Measurements from ENCODE around the gene EPHA4.

The EPHA4 gene

GRCh38 chr2:221467610-221468009 is 104.5 kb downstream of the EPHA4 start:
- no peaks in the 10 kb centered on the region; the same call in 1 of the 2 replicates for H3K27me3 ChIP-seq
- no peaks in the 10 kb centered on the region for H3K4me1 ChIP-seq
- DNase-seq = no peak
- no peak overlapping the region for H3K4me3 ChIP-seq (ENCODE audit: low read depth, low read length)
- H3K36me3 ChIP-seq = no peaks in the 10 kb centered on the region
- H3K9me3 ChIP-seq = no peaks in the 10 kb centered on the region
- no peak for TF ChIP-seq CTCF (IDR thresholded peaks at IDR 0.05; ENCODE audit: low read depth, low read length)

GRCh38 chr2:221466744-221467143 is 105.4 kb downstream of the EPHA4 start:
- no peak for DNase-seq
- TF ChIP-seq CTCF (IDR thresholded peaks at IDR 0.05; ENCODE audit: low read depth, low read length) = no peak
- no peaks in the 10 kb centered on the region for H3K9me3 ChIP-seq
- H3K4me3 ChIP-seq (ENCODE audit: low read depth, low read length) = no peak overlapping the region
- no peaks in the 10 kb centered on the region; the same call in 1 of the 2 replicates for H3K27me3 ChIP-seq
- H3K4me1 ChIP-seq = no peaks in the 10 kb centered on the region
- H3K36me3 ChIP-seq = no peaks in the 10 kb centered on the region

GRCh38 chr2:221465776-221466175 is 106.3 kb downstream of the EPHA4 start:
- no peaks in the 10 kb centered on the region for H3K36me3 ChIP-seq
- DNase-seq = no peak
- H3K27me3 ChIP-seq = no peaks in the 10 kb centered on the region; the same call in 1 of the 2 replicates
- no peaks in the 10 kb centered on the region for H3K9me3 ChIP-seq
- no peak for TF ChIP-seq CTCF (IDR thresholded peaks at IDR 0.05; ENCODE audit: low read depth, low read length)
- no peaks in the 10 kb centered on the region for H3K4me1 ChIP-seq
- no peak overlapping the region for H3K4me3 ChIP-seq (ENCODE audit: low read depth, low read length)

- no peak for DNase-seq
- H3K4me3 ChIP-seq (ENCODE audit: low read depth, low read length) = no peak overlapping the region
- H3K27me3 ChIP-seq = no peaks in the 10 kb centered on the region; the same call in 1 of the 2 replicates
- TF ChIP-seq CTCF (IDR thresholded peaks at IDR 0.05; ENCODE audit: low read depth, low read length) = no peak
- no peaks in the 10 kb centered on the region for H3K4me1 ChIP-seq
- no peaks in the 10 kb centered on the region for H3K36me3 ChIP-seq
- H3K9me3 ChIP-seq = no peaks in the 10 kb centered on the region
These were observed 107.1 kb downstream of the EPHA4 start for GRCh38 chr2:221464971-221465370.

GRCh38 chr2:221463241-221463896 is 108.7 kb downstream of the EPHA4 start:
- Histone ChIP-seq H3K4me1 (no peaks in the 10 kb centered on the region), H3K36me3 (no peaks in the 10 kb centered on the region), H3K27me3 (no peaks in the 10 kb centered on the region; the same call in 1 of the 2 replicates), H3K4me3 (ENCODE audit: low read depth, low read length) (no peak overlapping the region), H3K9me3 (no peaks in the 10 kb centered on the region)
- no peak for DNase-seq
- no peak for TF ChIP-seq CTCF (IDR thresholded peaks at IDR 0.05; ENCODE audit: low read depth, low read length)

GRCh38 chr2:221461901-221462300 is 110.2 kb downstream of the EPHA4 start:
- TF ChIP-seq CTCF (IDR thresholded peaks at IDR 0.05; ENCODE audit: low read depth, low read length) = no peak
- Histone ChIP-seq H3K9me3 (no peaks in the 10 kb centered on the region), H3K36me3 (no peaks in the 10 kb centered on the region), H3K4me1 (no peaks in the 10 kb centered on the region), H3K4me3 (ENCODE audit: low read depth, low read length) (no peak overlapping the region), H3K27me3 (no peaks in the 10 kb centered on the region; the same call in 1 of the 2 replicates)
- no peak for DNase-seq
